DOHH2 (cell line): ENCODE measurements around the gene IGFL4.

ENCODE experiments used
- H3F3A ChIP-seq: fragments of 200-600 bp; sonication (generic), shearing (Covaris generic); 2 replicates; pipeline ENCODE4 v1.6.0; 2016; ENCODE audit warnings: antibody characterized with exemption, mild to moderate bottlenecking; ENCODE audit not compliant: control insufficient read depth, insufficient read depth
- H3K27ac ChIP-seq: fragments of 200-600 bp; sonication (generic); 2 replicates; pipeline ENCODE4 v1.5.1; 2014; ENCODE audit warnings: low read depth, mild to moderate bottlenecking, low read length, moderate library complexity
- H3K27me3 ChIP-seq: fragments of 200-600 bp; sonication (generic); 2 replicates; pipeline ENCODE4 v1.6.1; 2014; ENCODE audit warnings: mild to moderate bottlenecking, low read length, mixed read lengths; ENCODE audit not compliant: control insufficient read depth
- H3K36me3 ChIP-seq: fragments of 200-600 bp; sonication (generic); 2 replicates; pipeline ENCODE4 v1.6.1; 2014; ENCODE audit warnings: mild to moderate bottlenecking, low read length, moderate library complexity, mixed read lengths; ENCODE audit not compliant: control insufficient read depth
- H3K4me1 ChIP-seq: fragments of 200-600 bp; sonication (generic); 2 replicates; pipeline ENCODE4 v1.6.1; 2014; ENCODE audit warnings: mild to moderate bottlenecking, low read length, mixed read lengths; ENCODE audit not compliant: control insufficient read depth
- H3K4me2 ChIP-seq: fragments of 200-600 bp; sonication (generic); 2 replicates; pipeline ENCODE4 v1.6.0; 2014; ENCODE audit warnings: mild to moderate bottlenecking, low read length, moderate library complexity
- H3K4me3 ChIP-seq: fragments of 200-600 bp; sonication (generic); 2 replicates; pipeline ENCODE4 v1.5.1; 2014; ENCODE audit warnings: mild to moderate bottlenecking, low read length, mixed read lengths
- H3K79me2 ChIP-seq: fragments of 200-600 bp; sonication (generic); 2 replicates; pipeline ENCODE4 v1.6.1; 2014; ENCODE audit warnings: mild to moderate bottlenecking, low read length, mixed read lengths; ENCODE audit not compliant: control insufficient read depth
- H3K9me2 ChIP-seq: fragments of 200-600 bp; sonication (generic); replicated peaks from 2 replicates; pipeline ENCODE4 v1.6.1; 2014; ENCODE audit warnings: mild to moderate bottlenecking, low read length, mixed read lengths; ENCODE audit not compliant: control insufficient read depth
- H3K9me3 ChIP-seq: fragments of 200-600 bp; sonication (generic); 2 replicates; pipeline ENCODE4 v1.6.1; 2014; ENCODE audit warnings: antibody characterized with exemption, low read length, mixed read lengths; ENCODE audit not compliant: control insufficient read depth, insufficient read depth
- H4K20me1 ChIP-seq: fragments of 200-600 bp; sonication (generic); 2 replicates; pipeline ENCODE4 v1.6.0; 2014; ENCODE audit warnings: low read depth, mild to moderate bottlenecking, antibody characterized with exemption, low read length, moderate library complexity; ENCODE audit not compliant: control insufficient read depth, insufficient read depth
- CTCF ChIP-seq: fragments of 200-600 bp; sonication (generic); IDR thresholded peaks from one replicate; pipeline ENCODE4 v1.5.1; 2014; ENCODE audit warnings: antibody characterized with exemption, mild to moderate bottlenecking, low read depth, low read length; ENCODE audit not compliant: poor library complexity, severe bottlenecking
- EZH2phosphoT487 ChIP-seq: fragments of 200-600 bp; sonication (generic); IDR thresholded peaks from 2 replicates; pipeline ENCODE4 v1.6.1; 2017; ENCODE audit warnings: borderline replicate concordance, mild to moderate bottlenecking, antibody characterized with exemption, low read length, moderate library complexity, mixed read lengths

The IGFL4 gene

GRCh38 chr19:46040952-46041500 lies at the start of gene IGFL4:
TSS of gene IGFL4 (minus strand) at chr19:46041002. CDS start at chr19:46040962, 40 bp downstream.
- Histone ChIP-seq H3K4me2 (no peak within 1 kb of the TSS), H3K9me2 (no peaks in the 10 kb centered on the region), H4K20me1 (no peaks in the 10 kb centered on the region), H3K27ac (no peak within 1 kb of the TSS), H3K36me3 (no peaks in the 10 kb centered on the region), H3F3A (no peaks in the 10 kb centered on the region), H3K4me1 (no peaks in the 10 kb centered on the region), H3K79me2 (no peaks in the 10 kb centered on the region), H3K4me3 (no peak within 1 kb of the TSS), H3K27me3 (peaks cover 15% of the 10 kb centered on the region), H3K9me3 (no peaks in the 10 kb centered on the region)
- no peak for TF ChIP-seq EZH2phosphoT487
- TF ChIP-seq CTCF = no peak

- Histone ChIP-seq H3K9me2 (no peaks in the 10 kb centered on the region), H3K36me3 (no peaks in the 10 kb centered on the region), H3K4me3 (no peak overlapping the region), H3F3A (no peaks in the 10 kb centered on the region), H3K79me2 (no peaks in the 10 kb centered on the region), H4K20me1 (no peaks in the 10 kb centered on the region), H3K27ac (no peak overlapping the region), H3K4me1 (no peaks in the 10 kb centered on the region), H3K9me3 (no peaks in the 10 kb centered on the region; the same call in 1 of the 2 replicates), H3K4me2 (no peak overlapping the region), H3K27me3 (peaks cover 23% of the 10 kb centered on the region)
- no peak for TF ChIP-seq CTCF
- no peak for TF ChIP-seq EZH2phosphoT487
Observed at GRCh38 chr19:46090444-46090843, 49.6 kb upstream of the IGFL4 start.

- Histone ChIP-seq H3K4me2 (no peak overlapping the region), H3K79me2 (no peaks in the 10 kb centered on the region), H3K9me3 (no peaks in the 10 kb centered on the region; the same call in 1 of the 2 replicates), H3K36me3 (no peaks in the 10 kb centered on the region), H3K9me2 (no peaks in the 10 kb centered on the region), H3K27ac (no peak overlapping the region), H3K4me3 (no peak overlapping the region), H3K27me3 (peaks cover 25% of the 10 kb centered on the region), H3F3A (no peaks in the 10 kb centered on the region), H3K4me1 (no peaks in the 10 kb centered on the region), H4K20me1 (no peaks in the 10 kb centered on the region)
- no peak for TF ChIP-seq CTCF
- TF ChIP-seq EZH2phosphoT487 = no peak
Observed at GRCh38 chr19:46089432-46089831, 48.6 kb upstream of the IGFL4 start.
